ENCODE results near the gene NTN1. TPM values are rescaled to one million over a fixed set of nuclear protein-coding genes. Genes with fewer than 3 reads are reported as not detected.
A peak's percentile ranks its signal among the peaks of the same experiment; 100 is the strongest.

The NTN1 gene
- total and polyA plus RNA-seq, 11 donors = 9.3 to 25.8 (median 17.3) TPM

DNA sequence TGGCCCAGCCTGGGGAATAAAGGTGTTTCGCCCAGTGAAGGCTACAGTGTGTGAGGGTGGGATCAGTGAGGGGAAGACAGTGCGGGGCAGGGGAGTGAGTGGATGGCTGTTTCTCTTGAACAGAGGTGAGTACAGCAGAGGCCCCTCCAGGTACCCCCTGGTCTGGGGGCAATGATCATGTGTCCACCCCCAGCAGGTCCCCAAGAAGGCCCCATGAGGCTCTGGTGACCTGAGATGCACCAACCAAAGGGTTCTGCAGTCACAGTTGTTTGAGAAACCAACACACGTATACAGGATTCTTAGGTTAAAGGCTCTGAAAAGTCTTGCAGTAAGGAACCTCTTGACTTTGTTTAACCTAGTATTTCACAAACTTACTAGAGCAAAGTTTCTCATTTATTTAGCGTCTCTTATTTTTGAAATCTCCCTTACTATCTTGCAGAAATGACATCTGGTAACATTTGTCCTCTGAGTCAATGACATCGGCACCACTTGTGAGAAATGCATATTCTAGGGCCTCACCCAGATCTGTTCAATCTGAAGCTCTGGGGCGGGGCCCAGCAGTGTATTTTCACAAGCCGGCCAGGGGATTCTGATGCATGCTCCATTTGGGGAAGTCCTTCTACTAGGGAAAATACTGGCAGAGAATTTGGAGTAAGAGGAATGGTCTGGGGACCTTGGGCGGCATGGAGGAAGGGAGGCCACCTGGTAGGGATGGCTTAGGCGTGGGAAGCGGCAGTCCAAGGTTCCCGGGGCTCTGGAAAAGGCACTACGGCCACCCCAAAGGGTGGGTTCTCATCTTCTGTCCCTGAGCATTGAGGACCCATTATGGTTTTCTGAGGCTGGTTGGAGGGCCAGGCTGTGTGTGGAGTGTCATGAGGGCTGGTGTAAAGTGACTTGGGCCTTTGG lies 217.3 kb downstream of the NTN1 start:
- Histone ChIP-seq H3K27me3 (no peaks in the 10 kb centered on the region), H3K27ac (peak overlapping the region in 10 of 12 donors; percentile 62 to 100 (median 96)), H3K4me1 (peaks cover 10 to 43% (median 30%) of the 10 kb centered on the region in 12 donors), H3K4me3 (peak overlapping the region in 2 of 12 donors; percentile 66 to 81), H3K36me3 (no peaks in the 10 kb centered on the region), H3K9me3 (peaks cover 0 to 3% (median 0%) of the 10 kb centered on the region in 12 donors)
- intact Hi-C loops (cut with DNase I) = no loop called here
- peak in 2 of 5 donors; percentile 18 to 28 for DNase-seq
- TF ChIP-seq CTCF (IDR thresholded peaks at IDR 0.05) = no peak
- TF ChIP-seq POLR2A (IDR thresholded peaks at IDR 0.05) = no peak
- 88 to 94% (median 90%) methylated on average over 12 of the region's 12 CpGs for WGBS, 4 donors
- no peak for ATAC-seq

DNA sequence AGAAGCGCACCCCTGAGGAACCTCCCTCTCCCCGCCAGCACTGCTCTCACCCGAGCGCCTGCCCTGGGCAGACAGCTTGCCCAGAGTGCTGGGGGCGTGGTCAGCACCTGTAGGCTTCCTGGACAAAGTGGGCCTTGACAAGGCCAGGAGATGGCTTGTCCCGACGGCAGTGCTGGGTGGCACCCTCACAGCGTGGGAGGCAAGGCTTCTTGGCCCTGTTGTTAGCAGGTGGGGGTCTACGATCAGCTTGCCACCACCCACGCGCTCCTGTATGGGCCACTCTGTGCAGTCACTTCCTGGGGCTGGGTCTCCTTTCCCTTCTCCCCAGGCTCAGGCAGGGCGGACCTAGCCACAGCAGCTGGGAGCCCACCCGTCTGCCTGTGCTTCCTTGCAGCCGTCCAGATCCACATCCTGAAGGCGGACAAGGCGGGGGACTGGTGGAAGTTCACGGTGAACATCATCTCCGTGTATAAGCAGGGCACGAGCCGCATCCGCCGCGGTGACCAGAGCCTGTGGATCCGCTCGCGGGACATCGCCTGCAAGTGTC lies 218.0 kb downstream of the NTN1 start:
- Histone ChIP-seq H3K4me1 (peaks cover 10 to 43% (median 32%) of the 10 kb centered on the region in 12 donors), H3K9me3 (peaks cover 0 to 3% (median 0%) of the 10 kb centered on the region in 12 donors), H3K36me3 (no peaks in the 10 kb centered on the region), H3K27me3 (no peaks in the 10 kb centered on the region), H3K4me3 (peak overlapping the region in 11 of 12 donors; percentile 23 to 81 (median 63)), H3K27ac (peak overlapping the region; percentile 24 to 100 (median 95))
- intact Hi-C loops (cut with DNase I) = no loop called here
- 31 to 37% (median 34%) methylated on average over 17 to 27 of the region's 27 CpGs for WGBS, 4 donors
- TF ChIP-seq POLR2A (IDR thresholded peaks at IDR 0.05) = no peak
- TF ChIP-seq CTCF (IDR thresholded peaks at IDR 0.05) = no peak
- ATAC-seq = peak in 1 of 4 donors; percentile 3
- peak in 2 of 5 donors; percentile 46 to 47 for DNase-seq

DNA sequence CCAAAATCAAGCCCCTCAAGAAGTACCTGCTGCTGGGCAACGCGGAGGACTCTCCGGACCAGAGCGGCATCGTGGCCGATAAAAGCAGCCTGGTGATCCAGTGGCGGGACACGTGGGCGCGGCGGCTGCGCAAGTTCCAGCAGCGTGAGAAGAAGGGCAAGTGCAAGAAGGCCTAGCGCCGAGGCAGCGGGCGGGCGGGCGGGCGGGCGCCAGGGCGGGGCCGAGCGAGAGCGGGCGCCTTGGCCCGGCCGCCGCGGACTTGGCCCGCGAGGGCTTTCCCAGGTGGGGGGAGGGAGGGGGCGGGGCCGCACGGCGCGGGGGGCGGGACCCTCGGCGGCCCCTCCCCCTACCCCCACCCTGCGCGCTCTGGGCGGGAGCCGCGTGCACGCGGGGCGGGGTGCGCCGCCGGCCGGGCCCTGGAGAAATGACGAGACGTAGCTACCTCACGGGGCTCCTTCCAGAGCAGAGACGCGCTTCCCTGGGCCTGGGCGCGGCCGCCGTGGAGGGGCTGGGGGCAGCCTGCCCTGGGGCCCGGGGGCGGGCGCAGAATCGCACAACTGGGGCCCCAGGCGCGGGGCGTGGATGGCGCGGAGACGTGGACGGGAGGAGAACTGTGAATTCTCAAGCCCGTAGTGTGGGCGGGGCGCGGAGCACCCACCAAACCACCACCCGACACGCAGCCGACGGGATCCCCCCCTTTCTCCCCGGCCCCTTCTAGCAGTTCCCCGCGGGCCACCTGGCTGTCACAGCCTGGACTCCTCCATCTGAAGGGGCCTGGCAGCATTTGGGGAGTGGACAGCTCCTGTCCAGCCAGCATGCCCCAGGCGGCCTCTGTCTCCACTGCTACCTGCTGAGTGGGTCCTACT lies 218.7 kb downstream of the NTN1 start:
- Histone ChIP-seq H3K36me3 (no peaks in the 10 kb centered on the region), H3K27ac (peak overlapping the region; percentile 91 to 100 (median 96)), H3K4me3 (peak overlapping the region; percentile 19 to 81 (median 65)), H3K4me1 (peaks cover 10 to 46% (median 33%) of the 10 kb centered on the region in 12 donors), H3K27me3 (no peaks in the 10 kb centered on the region), H3K9me3 (peaks cover 0 to 3% (median 0%) of the 10 kb centered on the region in 12 donors)
- 1% methylated on average over 19 to 83 of the region's 84 CpGs for WGBS, 4 donors
- TF ChIP-seq CTCF (IDR thresholded peaks at IDR 0.05) (peak in 1 of 12 donors; percentile 12), POLR2A (IDR thresholded peaks at IDR 0.05) (peak in 1 of 2 donors; percentile 63)
- intact Hi-C loops (cut with DNase I) = loop anchor here in 1 of 10 donors (2.0 to 5.0 kb wide), 2 partner anchors 52 to 219 kb away; partner anchors contain the start of gene NTN1
- ATAC-seq (peak; percentile 29 to 84 (median 64)), DNase-seq (peak; percentile 82 to 87 (median 85))

All from heart left ventricle (tissue), 16 donors.